ENCODE measurements around the gene SPAG6. TPM values are rescaled to one million over a fixed set of nuclear protein-coding genes. Genes with fewer than 3 reads are reported as not detected.
"Not testable (repeated sequence)": the region's sequence is repeated elsewhere in the genome, so short reads cannot be mapped to it uniquely, and the experiment has no call there.

Gene SPAG6
- total RNA-seq (2014; rRNA removed; shearing (Covaris generic)) = not detected in 2 replicates
- not detected in 2 replicates for polyA plus RNA-seq (2014; cell fraction: nucleus; rRNA removed)

- no peak for DNase-seq (ENCODE audit: extremely low read depth, low read depth)
Measured at GRCh38 chr10:22345301-22346095, at the start of gene SPAG6. Gene SPAG6 (plus strand): TSS chr10:22345496. CDS start chr10:22345612, 116 bp downstream.

GRCh38 chr10:22301193-22301592 lies 44.1 kb upstream of the SPAG6 start:
- DNase-seq (ENCODE audit: extremely low read depth, low read depth) = no peak

GRCh38 chr10:22303461-22303860 lies 41.8 kb upstream of the SPAG6 start:
- DNase-seq (ENCODE audit: extremely low read depth, low read depth) = no peak

GRCh38 chr10:22305721-22306120 lies 39.6 kb upstream of the SPAG6 start:
- no peak for DNase-seq (ENCODE audit: extremely low read depth, low read depth)

GRCh38 chr10:22308390-22308789 lies 36.9 kb upstream of the SPAG6 start:
- DNase-seq (ENCODE audit: extremely low read depth, low read depth) = peak; percentile 28

GRCh38 chr10:22309180-22310000 lies 35.9 kb upstream of the SPAG6 start:
- no peak for DNase-seq (ENCODE audit: extremely low read depth, low read depth)

- DNase-seq (ENCODE audit: extremely low read depth, low read depth) = not testable (repeated sequence)
Measured at GRCh38 chr10:22310012-22310411, 35.3 kb upstream of the SPAG6 start.

GRCh38 chr10:22310928-22311327 lies 34.4 kb upstream of the SPAG6 start:
- no peak for DNase-seq (ENCODE audit: extremely low read depth, low read depth)

- DNase-seq (ENCODE audit: extremely low read depth, low read depth) = no peak
Measured at GRCh38 chr10:22314852-22315251, 30.4 kb upstream of the SPAG6 start.

GRCh38 chr10:22315455-22316285 lies 29.6 kb upstream of the SPAG6 start:
- no peak for DNase-seq (ENCODE audit: extremely low read depth, low read depth)

- DNase-seq (ENCODE audit: extremely low read depth, low read depth) = peak; percentile 54
Measured at GRCh38 chr10:22316286-22317075, 28.8 kb upstream of the SPAG6 start, which contains the start of gene COMMD3. Gene COMMD3 (plus strand): TSS chr10:22316388. CDS start chr10:22316418, 30 bp downstream.

GRCh38 chr10:22317076-22317370 lies 28.3 kb upstream of the SPAG6 start:
- no peak for DNase-seq (ENCODE audit: extremely low read depth, low read depth)

- DNase-seq (ENCODE audit: extremely low read depth, low read depth) = no peak
Measured at GRCh38 chr10:22317771-22318565, 27.3 kb upstream of the SPAG6 start.

GRCh38 chr10:22318772-22319171 lies 26.5 kb upstream of the SPAG6 start:
- DNase-seq (ENCODE audit: extremely low read depth, low read depth) = no peak

- DNase-seq (ENCODE audit: extremely low read depth, low read depth) = no peak
Measured at GRCh38 chr10:22319547-22319979, 25.7 kb upstream of the SPAG6 start.

GRCh38 chr10:22319980-22320558 lies 25.2 kb upstream of the SPAG6 start:
- DNase-seq (ENCODE audit: extremely low read depth, low read depth) = no peak

GRCh38 chr10:22320591-22321155 lies 24.6 kb upstream of the SPAG6 start, which contains the start of gene BMI1:
Gene BMI1 (plus strand): TSS chr10:22321099. CDS start chr10:22326450, 5,351 bp downstream.
- no peak for DNase-seq (ENCODE audit: extremely low read depth, low read depth)

Measured in NCI-H460 (cell line).